Measurements from ENCODE around the gene STK10. TPM values are rescaled to one million over a fixed set of nuclear protein-coding genes. Genes with fewer than 3 reads are reported as not detected.

STK10 gene
- total RNA-seq, 1 experiment from 2014 or later: 25.7 TPM

DNA sequence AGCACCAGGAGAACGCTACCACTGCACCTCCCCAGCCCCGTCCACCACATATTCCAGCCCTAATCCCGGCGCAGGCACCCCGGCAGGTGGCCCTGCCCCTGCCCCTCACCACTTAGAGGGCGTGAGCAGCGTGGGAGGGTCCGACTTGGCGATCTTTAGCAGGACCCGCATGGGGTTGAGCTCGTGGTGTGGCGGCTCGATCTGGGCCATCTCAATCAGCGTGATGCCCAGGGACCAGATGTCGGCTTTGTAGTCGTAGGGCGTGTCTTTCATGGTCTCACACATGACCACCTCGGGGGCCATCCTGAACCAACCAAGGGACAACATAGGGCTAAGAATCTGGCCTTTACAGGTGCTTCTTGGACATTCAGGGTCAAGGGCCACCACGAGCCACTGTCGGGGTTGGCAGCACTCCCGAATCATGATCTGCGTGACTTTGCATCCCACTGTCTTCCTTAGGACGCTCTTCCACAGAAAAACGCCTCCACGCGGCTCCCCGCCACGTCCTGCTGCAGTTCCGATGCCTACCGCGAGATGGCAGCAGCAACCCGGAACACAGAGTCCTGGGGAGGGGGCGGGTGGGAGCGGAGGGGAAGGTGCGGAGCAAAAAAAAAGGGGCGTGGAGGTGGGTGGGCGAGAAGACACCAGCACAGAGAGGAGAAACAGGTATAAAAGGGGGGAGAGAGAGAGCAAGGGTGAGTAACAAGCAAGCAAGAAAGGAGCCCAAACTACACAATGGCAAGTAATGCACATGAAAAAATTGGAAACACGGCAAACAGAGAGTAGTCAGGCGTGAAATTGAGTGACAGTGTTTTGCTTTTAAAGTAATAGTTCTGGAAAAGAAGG lies 81.3 kb downstream of the STK10 start:
- peaks cover 32% of the 10 kb centered on the region for H3K4me1 ChIP-seq (ENCODE audit: insufficient read depth, low read length)
- no peaks in the 10 kb centered on the region for H3K36me3 ChIP-seq (ENCODE audit: low read depth, low read length)
- CTCF ChIA-PET: interaction anchor here (0.9 to 1.7 kb wide), 2 partner anchors 81 to 189 kb away, joined by 3 to 12 read pairs; partner anchors contain the start of gene STK10
- DNase-seq: peak; percentile 59
- intact Hi-C loops (cut with micrococcal nuclease): loop anchor here (1.0 to 10.0 kb wide), 4 partner anchors 82 to 268 kb away; partner anchors contain the start of gene STK10
- H3F3A ChIP-seq (ENCODE audit: low read length, unreplicated experiment): no peaks in the 10 kb centered on the region
- H4K20me1 ChIP-seq (ENCODE audit: low read length): 0 out of 2 replicates have a peak, but pooled peaks cover 3% of the 10 kb centered on the region
- H2AFZ ChIP-seq (ENCODE audit: low read length): peak overlapping the region; percentile 66
- peak overlapping the region; percentile 30; the same call in 1 of the 2 replicates for H3K4me3 ChIP-seq (ENCODE audit: low read length)
- no TSS peak for BruUV-seq (replicated peaks)
- peak overlapping the region; percentile 11; the same call in 1 of the 2 replicates for H3K27ac ChIP-seq (ENCODE audit: low read length)
- peak; percentile 21 for ATAC-seq
- no peaks in the 10 kb centered on the region for H3K79me2 ChIP-seq (ENCODE audit: low read length)
- no peaks in the 10 kb centered on the region for H3K27me3 ChIP-seq (ENCODE audit: low read length)
- H3K9me3 ChIP-seq (ENCODE audit: low read length): no peaks in the 10 kb centered on the region
- TF ChIP-seq EZH2phosphoT487 (IDR thresholded peaks at IDR 0.05; ENCODE audit: borderline replicate concordance, low read length) (no peak), CTCF (conservative IDR thresholded peaks at IDR 0.05; ENCODE audit: low read depth, low read length) (peak; percentile 92)
- no peak overlapping the region for H3K9ac ChIP-seq (ENCODE audit: low read length)
- POLR2A ChIA-PET (ENCODE audit: unreplicated experiment): interaction anchor here (0.6 kb wide), 1 partner anchor 74 kb away, joined by 4 read pairs; no protein-coding TSS in a partner anchor
- no peaks in the 10 kb centered on the region for H3K9me2 ChIP-seq (replicated peaks; ENCODE audit: low read length)
- H3K4me2 ChIP-seq (ENCODE audit: low read length): peak overlapping the region; percentile 62

DNA sequence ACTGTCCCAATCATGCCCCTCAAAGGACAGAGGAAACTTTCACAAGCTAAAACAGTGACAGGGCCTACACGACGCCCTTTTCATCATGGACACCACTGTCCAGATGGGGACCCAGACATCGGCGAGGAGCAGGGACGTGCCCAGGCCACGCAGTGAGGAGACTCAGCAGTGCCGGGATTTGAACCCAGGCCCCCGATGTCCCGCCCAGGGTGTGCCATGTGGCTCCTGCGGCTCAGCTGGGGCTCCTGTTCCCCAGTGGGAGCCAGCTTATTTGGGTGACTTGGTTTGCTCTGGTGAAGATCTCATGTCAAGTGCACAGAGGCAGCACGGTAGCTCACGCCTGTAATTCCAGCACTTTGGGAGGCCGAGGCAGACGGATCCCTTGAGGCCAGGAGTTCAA lies 82.2 kb downstream of the STK10 start:
- H3K9ac ChIP-seq (ENCODE audit: low read length): no peak overlapping the region
- no peaks in the 10 kb centered on the region for H3K79me2 ChIP-seq (ENCODE audit: low read length)
- no peak for ATAC-seq
- no peaks in the 10 kb centered on the region for H3K27me3 ChIP-seq (ENCODE audit: low read length)
- no peaks in the 10 kb centered on the region; the same call in 1 of the 2 replicates for H3K36me3 ChIP-seq (ENCODE audit: low read depth, low read length)
- BruUV-seq (replicated peaks): no TSS peak
- no peaks in the 10 kb centered on the region for H3K9me2 ChIP-seq (replicated peaks; ENCODE audit: low read length)
- H3K4me3 ChIP-seq (ENCODE audit: low read length): no peak overlapping the region
- no peaks in the 10 kb centered on the region for H3K9me3 ChIP-seq (ENCODE audit: low read length)
- H3K4me2 ChIP-seq (ENCODE audit: low read length): no peak overlapping the region
- no peak for TF ChIP-seq CTCF (conservative IDR thresholded peaks at IDR 0.05; ENCODE audit: low read depth, low read length)
- no peak for TF ChIP-seq EZH2 (IDR thresholded peaks at IDR 0.05; ENCODE audit: low read length, unreplicated experiment)
- TF ChIP-seq EZH2phosphoT487 (IDR thresholded peaks at IDR 0.05; ENCODE audit: borderline replicate concordance, low read length): no peak
- ChIA-PET CTCF (interaction anchor here (0.6 to 0.9 kb wide), 2 partner anchors 84 to 190 kb away, joined by 3 read pairs; no protein-coding TSS in a partner anchor), POLR2A (ENCODE audit: unreplicated experiment) (no interaction called here)
- H3K4me1 ChIP-seq (ENCODE audit: insufficient read depth, low read length): peaks cover 32% of the 10 kb centered on the region
- no peak overlapping the region for H2AFZ ChIP-seq (ENCODE audit: low read length)
- no peak overlapping the region for H3K27ac ChIP-seq (ENCODE audit: low read length)
- no peaks in the 10 kb centered on the region for H3F3A ChIP-seq (ENCODE audit: low read length, unreplicated experiment)
- intact Hi-C loops (cut with micrococcal nuclease): loop anchor here (2.0 to 10.0 kb wide), 2 partner anchors 179 to 269 kb away; no protein-coding TSS in a partner anchor
- DNase-seq: no peak
- H4K20me1 ChIP-seq (ENCODE audit: low read length): 0 out of 2 replicates have a peak, but pooled peaks cover 3% of the 10 kb centered on the region

Measured in PC-3 (cell line).